Measurements from ENCODE around the gene KRTAP2-1.
"Not testable (repeated sequence)": the region's sequence is repeated elsewhere in the genome, so short reads cannot be mapped to it uniquely, and the experiment has no call there.

The KRTAP2-1 gene

DNA sequence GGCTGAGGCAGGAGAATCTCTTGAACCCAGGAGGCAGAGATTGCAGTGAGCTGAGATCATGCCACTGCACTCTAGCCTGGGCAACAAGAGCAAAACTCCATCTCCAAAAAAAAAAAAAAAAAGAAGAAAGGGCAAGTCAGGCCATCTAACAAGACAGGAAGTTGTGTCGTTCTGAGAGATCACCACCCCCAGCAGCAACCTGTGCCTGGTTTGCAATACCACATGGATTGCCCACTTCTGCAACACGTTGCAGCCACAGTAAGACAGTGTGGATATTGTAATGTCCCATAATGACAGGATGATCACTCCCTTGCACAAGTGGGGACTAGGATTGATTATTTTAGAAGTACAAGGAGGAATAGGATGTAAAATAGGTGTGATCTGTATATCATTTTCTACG, 21.9 kb upstream of the KRTAP2-1 start:
- TF ChIP-seq, protein P1, sequence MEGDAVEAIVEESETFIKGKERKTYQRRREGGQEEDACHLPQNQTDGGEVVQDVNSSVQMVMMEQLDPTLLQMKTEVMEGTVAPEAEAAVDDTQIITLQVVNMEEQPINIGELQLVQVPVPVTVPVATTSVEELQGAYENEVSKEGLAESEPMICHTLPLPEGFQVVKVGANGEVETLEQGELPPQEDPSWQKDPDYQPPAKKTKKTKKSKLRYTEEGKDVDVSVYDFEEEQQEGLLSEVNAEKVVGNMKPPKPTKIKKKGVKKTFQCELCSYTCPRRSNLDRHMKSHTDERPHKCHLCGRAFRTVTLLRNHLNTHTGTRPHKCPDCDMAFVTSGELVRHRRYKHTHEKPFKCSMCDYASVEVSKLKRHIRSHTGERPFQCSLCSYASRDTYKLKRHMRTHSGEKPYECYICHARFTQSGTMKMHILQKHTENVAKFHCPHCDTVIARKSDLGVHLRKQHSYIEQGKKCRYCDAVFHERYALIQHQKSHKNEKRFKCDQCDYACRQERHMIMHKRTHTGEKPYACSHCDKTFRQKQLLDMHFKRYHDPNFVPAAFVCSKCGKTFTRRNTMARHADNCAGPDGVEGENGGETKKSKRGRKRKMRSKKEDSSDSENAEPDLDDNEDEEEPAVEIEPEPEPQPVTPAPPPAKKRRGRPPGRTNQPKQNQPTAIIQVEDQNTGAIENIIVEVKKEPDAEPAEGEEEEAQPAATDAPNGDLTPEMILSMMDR (IDR thresholded peaks at IDR 0.05; ENCODE audit: borderline replicate concordance, insufficient read depth, low read depth, low read length) = no peak
- no peak overlapping the region for H3K4me3 ChIP-seq (ENCODE audit: low read depth, low read length)

DNA sequence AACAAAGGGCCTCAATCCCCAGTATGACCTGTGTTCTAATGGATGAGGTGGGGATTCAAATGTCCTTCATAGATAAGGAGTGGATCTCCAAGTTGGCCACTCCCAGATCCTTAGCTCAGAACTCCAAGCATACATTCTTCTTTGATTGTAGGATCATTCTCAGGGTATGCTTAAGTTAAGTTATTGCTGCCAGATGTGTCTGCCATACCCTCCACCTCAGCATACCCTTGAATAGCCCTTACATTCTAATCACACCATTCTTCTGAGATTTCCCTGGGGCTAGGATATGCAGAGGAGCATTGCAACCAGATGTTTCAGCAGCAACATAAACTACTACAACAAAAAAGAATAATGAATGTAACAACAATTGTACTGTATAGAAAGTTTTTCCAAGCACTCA, 20.2 kb upstream of the KRTAP2-1 start:
- no peak overlapping the region for H3K4me3 ChIP-seq (ENCODE audit: low read depth, low read length)
- TF ChIP-seq, protein P1 (IDR thresholded peaks at IDR 0.05; ENCODE audit: borderline replicate concordance, insufficient read depth, low read depth, low read length) = no peak

DNA sequence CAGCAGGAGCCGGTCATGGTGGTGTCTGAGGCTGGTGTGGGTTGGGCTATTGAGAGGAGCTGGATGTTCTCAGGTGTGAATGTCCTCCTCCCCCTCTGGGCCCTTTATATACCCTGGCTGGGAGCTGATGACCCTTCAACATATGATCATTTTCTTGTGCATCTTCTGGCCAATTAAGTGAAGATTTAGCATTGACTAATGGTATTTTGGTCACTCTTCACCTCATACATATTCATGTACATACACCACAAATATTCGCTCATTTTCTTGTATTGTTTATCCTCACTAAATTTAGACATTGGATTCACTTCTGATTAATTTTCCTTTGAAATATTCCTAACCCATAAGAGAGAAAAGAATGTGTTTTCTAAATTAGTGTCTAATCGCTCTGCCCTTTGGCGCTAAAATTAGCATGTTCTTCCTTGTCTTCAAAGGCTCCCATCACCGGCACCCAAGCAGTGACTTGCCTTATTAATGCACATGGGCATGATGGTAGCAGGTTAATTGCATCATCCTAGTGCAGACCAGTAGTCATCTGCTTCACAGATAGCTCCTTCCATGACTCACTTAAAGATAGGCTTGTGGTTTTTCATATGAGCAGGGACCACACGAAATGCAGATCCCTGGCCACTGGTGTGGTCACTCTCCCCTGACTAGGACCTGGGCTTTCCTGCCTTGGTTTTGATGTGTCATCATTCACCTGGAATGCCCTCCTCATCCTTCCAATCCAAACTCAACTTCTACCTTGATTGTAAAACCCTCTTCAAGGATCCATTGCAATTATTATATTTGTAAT, 18.9 kb upstream of the KRTAP2-1 start, which contains the start of gene KRTAP2-4:
KRTAP2-4 (minus strand) TSS at position 51 of the 796 bp plus-strand sequence; CDS start at position 17, 34 bp downstream.
- TF ChIP-seq, protein P1 (IDR thresholded peaks at IDR 0.05; ENCODE audit: borderline replicate concordance, insufficient read depth, low read depth, low read length) = no peak
- H3K4me3 ChIP-seq (ENCODE audit: low read depth, low read length) = no peak within 1 kb of the TSS

DNA sequence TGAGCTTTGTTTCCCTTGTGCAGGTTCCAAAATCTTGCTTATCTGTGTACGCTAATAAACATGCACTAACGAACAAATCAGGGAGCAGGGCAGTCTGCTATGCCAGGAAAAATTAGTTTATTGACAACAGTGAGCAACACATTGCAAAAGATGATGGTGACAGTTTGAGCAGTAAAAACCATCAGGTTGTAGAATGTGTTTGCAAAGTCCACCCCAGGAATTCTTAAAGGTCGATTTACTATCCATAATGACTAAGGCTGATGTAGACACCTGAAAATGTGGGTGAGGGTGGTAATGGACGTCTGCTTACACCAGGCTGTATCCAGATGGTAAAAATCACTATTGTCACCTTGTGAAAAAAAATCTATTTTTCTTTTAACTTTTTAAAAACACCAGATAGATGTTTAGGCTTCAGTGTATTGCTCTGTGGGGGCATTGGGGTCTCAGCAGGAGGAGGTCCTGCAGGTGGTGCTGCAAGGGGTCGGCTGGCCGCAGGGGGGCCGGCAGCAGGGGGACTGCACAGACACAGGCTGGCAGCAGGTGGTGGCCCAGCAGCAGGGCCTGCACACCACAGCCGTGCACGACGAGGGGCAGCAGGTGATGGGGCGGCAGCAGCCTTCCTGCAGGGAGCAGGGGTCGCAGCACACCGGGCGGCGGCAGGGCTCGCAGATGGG, 18.0 kb upstream of the KRTAP2-1 start:
- H3K4me3 ChIP-seq (ENCODE audit: low read depth, low read length) = not testable (repeated sequence)

DNA sequence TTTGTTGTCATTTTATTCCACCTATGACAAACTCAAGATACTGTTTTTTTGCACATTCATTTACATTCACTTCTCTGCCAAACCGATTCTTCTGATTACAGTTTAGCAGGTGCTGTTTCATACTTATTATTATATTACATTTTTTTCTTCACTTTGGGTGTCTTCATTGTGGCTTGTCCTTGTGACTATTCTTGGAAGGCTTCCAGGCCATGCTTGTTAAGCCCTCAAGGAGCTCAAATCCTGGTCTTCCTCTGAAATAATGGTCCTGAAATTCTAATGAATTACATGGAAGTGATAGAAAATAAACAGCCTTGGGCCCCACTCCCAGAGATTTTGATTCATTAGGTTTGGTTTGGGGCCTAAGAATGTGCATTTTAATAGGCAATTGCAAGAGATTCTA, 17.2 kb upstream of the KRTAP2-1 start:
- H3K4me3 ChIP-seq (ENCODE audit: low read depth, low read length) = no peak overlapping the region
- TF ChIP-seq, protein P1 (IDR thresholded peaks at IDR 0.05; ENCODE audit: borderline replicate concordance, insufficient read depth, low read depth, low read length) = no peak

DNA sequence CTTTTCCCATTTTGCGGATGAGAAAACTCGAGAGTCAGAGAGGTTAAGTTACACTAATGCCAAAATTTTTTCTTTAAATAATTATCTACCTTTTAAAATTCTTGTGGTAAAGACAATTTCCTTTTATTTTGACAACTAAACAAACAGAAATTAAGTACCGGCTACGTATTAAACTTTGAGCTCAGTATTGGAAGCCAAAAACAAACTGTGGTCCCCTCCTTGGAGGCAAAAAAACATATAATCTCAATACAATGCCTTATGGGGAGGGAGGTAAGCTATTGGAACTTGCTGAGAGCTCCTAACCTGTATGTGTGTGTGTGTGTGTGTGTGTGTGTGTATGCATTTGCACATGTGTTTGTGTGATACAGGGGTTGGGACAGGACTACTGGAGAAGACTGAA, 16.3 kb upstream of the KRTAP2-1 start:
- no peak overlapping the region for H3K4me3 ChIP-seq (ENCODE audit: low read depth, low read length)

GRCh38 chr17:41061964-41062363, 14.8 kb upstream of the KRTAP2-1 start:
- TF ChIP-seq, protein P1 (IDR thresholded peaks at IDR 0.05; ENCODE audit: borderline replicate concordance, insufficient read depth, low read depth, low read length) = no peak
- H3K4me3 ChIP-seq (ENCODE audit: low read depth, low read length) = no peak overlapping the region

More for the DNA sequence above, 16.3 kb upstream of the KRTAP2-1 start:
- TF ChIP-seq, protein P1 (IDR thresholded peaks at IDR 0.05; ENCODE audit: borderline replicate concordance, insufficient read depth, low read depth, low read length) = no peak
